Measurements from ENCODE around the gene TM9SF1. TPM values are rescaled to one million over a fixed set of nuclear protein-coding genes. Genes with fewer than 3 reads are reported as not detected.

TM9SF1 gene
- total RNA-seq, 2 donors from 2014 or later = 23.5 to 42.7 TPM

- no peak overlapping the region for H3K4me3 ChIP-seq
- no peak overlapping the region for H3K27ac ChIP-seq
- peaks cover 33% of the 10 kb centered on the region for H3K36me3 ChIP-seq
- DNase-seq (ENCODE audit: low spot score) = no peak
- no peak for TF ChIP-seq CTCF (IDR thresholded peaks at IDR 0.05)
- no peaks in the 10 kb centered on the region for H3K9me3 ChIP-seq
- H3K4me1 ChIP-seq = peaks cover 0 to 19% of the 10 kb centered on the region in 2 donors
- H3K27me3 ChIP-seq = no peaks in the 10 kb centered on the region
Measured at GRCh38 chr14:24186831-24187538, 8.3 kb downstream of the TM9SF1 start.

- Histone ChIP-seq H3K9me3 (no peaks in the 10 kb centered on the region), H3K36me3 (peaks cover 39% of the 10 kb centered on the region), H3K4me3 (no peak overlapping the region), H3K27ac (no peak overlapping the region), H3K4me1 (peaks cover 0 to 19% of the 10 kb centered on the region in 2 donors), H3K27me3 (no peaks in the 10 kb centered on the region)
- no peak for DNase-seq (ENCODE audit: low spot score)
- no peak for TF ChIP-seq CTCF (IDR thresholded peaks at IDR 0.05)
Measured at GRCh38 chr14:24185741-24186140, 9.5 kb downstream of the TM9SF1 start.

GRCh38 chr14:24185026-24185425 is 10.2 kb downstream of the TM9SF1 start:
- TF ChIP-seq CTCF (IDR thresholded peaks at IDR 0.05) = no peak
- H3K27me3 ChIP-seq = no peaks in the 10 kb centered on the region
- no peak overlapping the region for H3K27ac ChIP-seq
- H3K4me3 ChIP-seq = no peak overlapping the region
- peaks cover 39% of the 10 kb centered on the region for H3K36me3 ChIP-seq
- no peaks in the 10 kb centered on the region for H3K9me3 ChIP-seq
- H3K4me1 ChIP-seq = peaks cover 0 to 20% of the 10 kb centered on the region in 2 donors
- no peak for DNase-seq (ENCODE audit: low spot score)

DNA sequence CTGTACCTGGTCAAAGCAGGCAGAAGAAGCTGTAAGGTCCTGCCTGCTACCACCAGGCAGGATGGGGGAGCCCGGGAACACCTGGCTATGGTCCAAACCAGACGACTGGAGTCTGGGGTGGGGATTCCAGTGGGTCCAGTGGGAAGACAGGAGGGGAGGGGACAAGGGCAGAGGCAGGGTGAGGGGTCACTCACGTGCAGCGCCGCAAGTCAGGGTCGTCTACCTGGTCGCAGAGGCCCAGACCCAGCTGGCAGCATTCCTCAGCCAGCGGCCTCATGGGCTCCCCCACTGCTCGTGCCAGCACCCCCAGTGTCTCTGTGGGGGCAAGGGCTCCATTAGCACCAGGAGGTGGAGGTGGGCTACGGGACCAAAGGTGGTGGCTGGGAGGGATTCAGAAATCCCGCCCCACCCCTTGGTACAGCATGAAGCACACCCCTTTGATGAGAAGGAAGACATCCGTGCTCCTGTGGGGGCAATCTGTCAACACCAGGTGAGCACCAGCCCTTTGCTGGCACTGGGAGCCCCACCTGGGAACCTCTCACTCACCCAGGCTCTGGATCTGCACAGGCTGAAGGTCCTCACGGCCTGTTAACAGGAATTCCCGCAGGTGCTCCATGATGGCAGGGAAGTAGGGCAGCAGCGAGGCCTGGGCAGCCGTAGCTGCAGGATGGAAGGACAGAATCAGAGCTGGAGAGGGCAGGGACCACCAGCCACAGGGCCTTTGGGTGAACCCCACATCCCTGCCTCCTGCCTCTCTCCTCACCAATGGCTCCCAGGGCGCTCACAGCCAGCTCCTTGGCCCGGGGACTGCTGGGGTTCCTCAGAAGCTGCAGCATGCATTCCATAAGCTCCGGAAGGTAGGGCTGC is 10.9 kb downstream of the TM9SF1 start:
- TF ChIP-seq CTCF (IDR thresholded peaks at IDR 0.05) = no peak
- H3K4me3 ChIP-seq = no peak overlapping the region
- H3K27ac ChIP-seq = no peak overlapping the region
- H3K27me3 ChIP-seq = no peaks in the 10 kb centered on the region
- peaks cover 0 to 26% of the 10 kb centered on the region in 2 donors for H3K4me1 ChIP-seq
- DNase-seq (ENCODE audit: low spot score) = no peak
- no peaks in the 10 kb centered on the region for H3K9me3 ChIP-seq
- H3K36me3 ChIP-seq = peaks cover 39% of the 10 kb centered on the region

DNA sequence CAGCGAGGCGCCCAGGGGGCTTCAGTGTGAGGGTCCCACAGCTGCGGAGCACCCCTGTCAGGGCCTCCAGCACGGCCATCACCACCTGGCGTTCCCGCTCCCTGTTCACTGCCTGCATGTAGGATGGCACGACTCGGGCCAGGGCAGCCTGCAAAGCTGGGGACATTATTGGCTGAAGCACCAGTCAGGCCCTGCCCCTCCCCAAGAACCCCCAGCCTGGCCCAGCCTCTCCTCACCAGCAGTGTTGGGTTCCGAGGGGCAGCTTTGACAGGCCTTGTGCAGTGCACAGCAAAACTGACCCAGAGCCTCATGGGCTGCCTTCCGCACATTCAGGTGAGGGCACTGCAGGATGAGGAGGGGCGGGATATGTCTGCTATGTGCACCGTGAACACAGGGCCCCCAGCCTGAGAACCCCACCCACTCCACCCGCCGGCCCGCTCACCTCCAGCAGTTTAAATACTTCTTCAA is 12.2 kb downstream of the TM9SF1 start:
- peaks cover 39% of the 10 kb centered on the region for H3K36me3 ChIP-seq
- H3K9me3 ChIP-seq = no peaks in the 10 kb centered on the region
- no peak for DNase-seq (ENCODE audit: low spot score)
- no peak overlapping the region for H3K4me3 ChIP-seq
- peaks cover 0 to 18% of the 10 kb centered on the region in 2 donors for H3K4me1 ChIP-seq
- no peaks in the 10 kb centered on the region for H3K27me3 ChIP-seq
- H3K27ac ChIP-seq = no peak overlapping the region
- TF ChIP-seq CTCF (IDR thresholded peaks at IDR 0.05) = no peak

Measured in right atrium auricular region (tissue), 2 donors.